Measurements from ENCODE around the gene PKM. TPM values are rescaled to one million over a fixed set of nuclear protein-coding genes. Genes with fewer than 3 reads are reported as not detected.
A peak's percentile ranks its signal among the peaks of the same experiment; 100 is the strongest.

The PKM gene
- total RNA-seq, 1 donor from 2014 or later: 879 TPM

- Histone ChIP-seq H3K4me3 (ENCODE audit: low read depth, low read length) (peak overlapping the region; percentile 35), H3K27me3 (ENCODE audit: control insufficient read depth, insufficient read depth, low read length) (no peaks in the 10 kb centered on the region), H3K36me3 (ENCODE audit: control insufficient read depth, insufficient read depth, low read length) (no peaks in the 10 kb centered on the region)
- DNase-seq (ENCODE audit: low read depth): no peak
- TF ChIP-seq, protein P1, sequence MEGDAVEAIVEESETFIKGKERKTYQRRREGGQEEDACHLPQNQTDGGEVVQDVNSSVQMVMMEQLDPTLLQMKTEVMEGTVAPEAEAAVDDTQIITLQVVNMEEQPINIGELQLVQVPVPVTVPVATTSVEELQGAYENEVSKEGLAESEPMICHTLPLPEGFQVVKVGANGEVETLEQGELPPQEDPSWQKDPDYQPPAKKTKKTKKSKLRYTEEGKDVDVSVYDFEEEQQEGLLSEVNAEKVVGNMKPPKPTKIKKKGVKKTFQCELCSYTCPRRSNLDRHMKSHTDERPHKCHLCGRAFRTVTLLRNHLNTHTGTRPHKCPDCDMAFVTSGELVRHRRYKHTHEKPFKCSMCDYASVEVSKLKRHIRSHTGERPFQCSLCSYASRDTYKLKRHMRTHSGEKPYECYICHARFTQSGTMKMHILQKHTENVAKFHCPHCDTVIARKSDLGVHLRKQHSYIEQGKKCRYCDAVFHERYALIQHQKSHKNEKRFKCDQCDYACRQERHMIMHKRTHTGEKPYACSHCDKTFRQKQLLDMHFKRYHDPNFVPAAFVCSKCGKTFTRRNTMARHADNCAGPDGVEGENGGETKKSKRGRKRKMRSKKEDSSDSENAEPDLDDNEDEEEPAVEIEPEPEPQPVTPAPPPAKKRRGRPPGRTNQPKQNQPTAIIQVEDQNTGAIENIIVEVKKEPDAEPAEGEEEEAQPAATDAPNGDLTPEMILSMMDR (IDR thresholded peaks at IDR 0.05; ENCODE audit: insufficient read depth, low read length, poor library complexity, severe bottlenecking): no peak
These were observed 3.3 kb downstream of the PKM start for GRCh38 chr15:72227720-72228119.

DNA sequence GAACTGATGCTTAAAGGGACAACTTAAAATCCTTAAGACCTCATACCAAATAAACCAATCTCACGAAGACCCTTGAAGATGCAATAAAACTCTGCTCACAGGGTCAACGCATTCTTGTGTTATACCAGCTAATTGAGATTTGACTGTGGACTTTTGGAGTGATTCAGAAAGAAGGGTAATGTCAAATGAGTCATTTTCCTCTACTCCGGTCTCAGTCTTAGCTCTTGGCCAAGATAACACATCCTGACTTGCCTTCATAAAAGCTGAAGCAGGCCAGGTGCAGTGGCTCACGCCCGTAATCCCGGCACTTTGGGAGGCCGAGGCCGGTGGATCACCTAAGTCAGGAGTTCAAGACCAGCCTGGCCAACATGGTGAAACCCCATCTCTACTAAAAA, 3.8 kb downstream of the PKM start:
- Histone ChIP-seq H3K36me3 (ENCODE audit: control insufficient read depth, insufficient read depth, low read length) (peaks cover 1% of the 10 kb centered on the region), H3K4me3 (ENCODE audit: low read depth, low read length) (peak overlapping the region; percentile 35), H3K27me3 (ENCODE audit: control insufficient read depth, insufficient read depth, low read length) (no peaks in the 10 kb centered on the region)
- peak; percentile 71 for DNase-seq (ENCODE audit: low read depth)
- TF ChIP-seq, protein P1 (IDR thresholded peaks at IDR 0.05; ENCODE audit: insufficient read depth, low read length, poor library complexity, severe bottlenecking): no peak

GRCh38 chr15:72223278-72223677, 7.7 kb downstream of the PKM start:
- TF ChIP-seq, protein P1 (IDR thresholded peaks at IDR 0.05; ENCODE audit: insufficient read depth, low read length, poor library complexity, severe bottlenecking): no peak
- H3K36me3 ChIP-seq (ENCODE audit: control insufficient read depth, insufficient read depth, low read length): peaks cover 2% of the 10 kb centered on the region
- H3K27me3 ChIP-seq (ENCODE audit: control insufficient read depth, insufficient read depth, low read length): no peaks in the 10 kb centered on the region
- no peak for DNase-seq (ENCODE audit: low read depth)
- no peak overlapping the region for H3K4me3 ChIP-seq (ENCODE audit: low read depth, low read length)

GRCh38 chr15:72222393-72222792, 8.6 kb downstream of the PKM start:
- Histone ChIP-seq H3K36me3 (ENCODE audit: control insufficient read depth, insufficient read depth, low read length) (peaks cover 2% of the 10 kb centered on the region), H3K4me3 (ENCODE audit: low read depth, low read length) (no peak overlapping the region), H3K27me3 (ENCODE audit: control insufficient read depth, insufficient read depth, low read length) (no peaks in the 10 kb centered on the region)
- no peak for DNase-seq (ENCODE audit: low read depth)
- TF ChIP-seq, protein P1 (IDR thresholded peaks at IDR 0.05; ENCODE audit: insufficient read depth, low read length, poor library complexity, severe bottlenecking): no peak

DNA sequence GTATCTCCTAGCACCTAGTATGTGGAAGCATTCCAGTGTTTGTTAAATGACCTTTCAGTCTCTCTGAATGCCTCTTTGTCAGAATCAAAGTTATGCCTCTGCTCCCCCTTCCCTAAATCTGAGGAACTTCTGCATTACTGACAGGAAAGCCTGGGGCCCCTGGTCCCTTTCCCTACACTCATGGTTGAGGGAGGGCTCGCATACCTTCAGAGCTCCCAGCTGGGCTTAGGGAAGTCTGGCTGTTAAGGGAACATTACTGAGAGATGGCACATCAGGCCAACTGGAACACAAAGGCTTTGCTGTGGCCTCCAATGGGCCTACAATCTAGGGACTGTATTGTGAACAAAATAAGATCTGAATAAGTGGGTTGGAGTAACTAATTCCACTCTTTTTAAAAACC, 10.3 kb downstream of the PKM start:
- DNase-seq (ENCODE audit: low read depth): no peak
- H3K36me3 ChIP-seq (ENCODE audit: control insufficient read depth, insufficient read depth, low read length): peaks cover 7% of the 10 kb centered on the region
- H3K4me3 ChIP-seq (ENCODE audit: low read depth, low read length): no peak overlapping the region
- TF ChIP-seq, protein P1 (IDR thresholded peaks at IDR 0.05; ENCODE audit: insufficient read depth, low read length, poor library complexity, severe bottlenecking): no peak
- no peaks in the 10 kb centered on the region for H3K27me3 ChIP-seq (ENCODE audit: control insufficient read depth, insufficient read depth, low read length)

DNA sequence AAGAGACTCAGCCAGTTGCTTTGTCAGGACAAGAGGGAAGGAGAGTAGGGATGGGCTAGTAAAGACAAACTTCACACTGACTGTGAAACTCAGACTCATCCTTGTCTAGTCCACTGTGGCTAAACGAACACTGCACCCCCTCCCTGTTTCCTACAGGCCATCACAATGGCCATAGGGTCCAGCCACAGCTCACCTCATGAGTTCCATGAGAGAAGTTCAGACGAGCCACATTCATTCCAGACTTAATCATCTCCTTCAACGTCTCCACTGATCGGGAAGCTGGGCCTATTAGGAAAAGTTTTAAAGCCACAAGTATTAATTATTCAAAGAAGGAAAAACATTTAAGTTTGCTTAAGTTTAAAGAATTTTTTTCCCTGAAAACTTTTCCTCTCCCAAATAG, 13.8 kb downstream of the PKM start:
- TF ChIP-seq, protein P1 (IDR thresholded peaks at IDR 0.05; ENCODE audit: insufficient read depth, low read length, poor library complexity, severe bottlenecking): no peak
- Histone ChIP-seq H3K27me3 (ENCODE audit: control insufficient read depth, insufficient read depth, low read length) (no peaks in the 10 kb centered on the region), H3K4me3 (ENCODE audit: low read depth, low read length) (no peak overlapping the region), H3K36me3 (ENCODE audit: control insufficient read depth, insufficient read depth, low read length) (peaks cover 6% of the 10 kb centered on the region)
- DNase-seq (ENCODE audit: low read depth): no peak
